ENCODE measurements around the gene KRTAP3-1. TPM values are rescaled to one million over a fixed set of nuclear protein-coding genes. Genes with fewer than 3 reads are reported as not detected.

KRTAP3-1 gene
- polyA plus RNA-seq, 1 experiment = not detected

DNA sequence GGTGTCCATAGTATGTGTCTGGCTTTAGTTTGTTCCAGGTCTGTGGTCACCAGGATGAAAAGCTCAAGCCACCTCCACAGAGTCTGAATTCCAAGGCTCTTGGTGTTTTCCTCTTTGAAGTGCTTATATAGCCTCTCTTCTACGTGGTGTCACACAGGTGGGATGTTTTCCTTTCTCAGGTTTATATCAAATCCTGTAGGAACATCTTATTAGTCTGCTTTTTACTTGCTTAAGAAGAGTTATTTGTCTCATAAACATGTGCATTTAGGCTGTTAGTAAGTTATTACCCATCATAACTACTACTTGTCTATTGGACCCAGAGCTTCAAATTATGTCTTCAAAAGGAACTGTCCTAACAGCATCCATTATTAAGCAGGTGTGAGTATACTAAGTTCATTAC lies 42.1 kb downstream of the KRTAP3-1 start, which contains the start of gene KRT39:
TSS of gene KRT39 (minus strand) at position 101 of the 400 bp plus-strand sequence. CDS start at position 9, 92 bp downstream.
- no peak within 1 kb of the TSS for H3K4me3 ChIP-seq (ENCODE audit: low read depth, low read length)
- H3K27me3 ChIP-seq (ENCODE audit: control insufficient read depth, insufficient read depth, low read length) = no peaks in the 10 kb centered on the region
- TF ChIP-seq, protein P1, sequence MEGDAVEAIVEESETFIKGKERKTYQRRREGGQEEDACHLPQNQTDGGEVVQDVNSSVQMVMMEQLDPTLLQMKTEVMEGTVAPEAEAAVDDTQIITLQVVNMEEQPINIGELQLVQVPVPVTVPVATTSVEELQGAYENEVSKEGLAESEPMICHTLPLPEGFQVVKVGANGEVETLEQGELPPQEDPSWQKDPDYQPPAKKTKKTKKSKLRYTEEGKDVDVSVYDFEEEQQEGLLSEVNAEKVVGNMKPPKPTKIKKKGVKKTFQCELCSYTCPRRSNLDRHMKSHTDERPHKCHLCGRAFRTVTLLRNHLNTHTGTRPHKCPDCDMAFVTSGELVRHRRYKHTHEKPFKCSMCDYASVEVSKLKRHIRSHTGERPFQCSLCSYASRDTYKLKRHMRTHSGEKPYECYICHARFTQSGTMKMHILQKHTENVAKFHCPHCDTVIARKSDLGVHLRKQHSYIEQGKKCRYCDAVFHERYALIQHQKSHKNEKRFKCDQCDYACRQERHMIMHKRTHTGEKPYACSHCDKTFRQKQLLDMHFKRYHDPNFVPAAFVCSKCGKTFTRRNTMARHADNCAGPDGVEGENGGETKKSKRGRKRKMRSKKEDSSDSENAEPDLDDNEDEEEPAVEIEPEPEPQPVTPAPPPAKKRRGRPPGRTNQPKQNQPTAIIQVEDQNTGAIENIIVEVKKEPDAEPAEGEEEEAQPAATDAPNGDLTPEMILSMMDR (IDR thresholded peaks at IDR 0.05; ENCODE audit: insufficient read depth, low read depth, low read length) = no peak
- no peak for DNase-seq (ENCODE audit: low read depth)
- POLR2A ChIA-PET = no interaction called here
- CTCF ChIA-PET = interaction anchor here (1.1 to 1.2 kb wide), 2 partner anchors 12 to 15 kb away, joined by 3 to 4 read pairs; no protein-coding TSS in a partner anchor
- no peaks in the 10 kb centered on the region for H3K36me3 ChIP-seq (ENCODE audit: control insufficient read depth, insufficient read depth, low read length)

DNA sequence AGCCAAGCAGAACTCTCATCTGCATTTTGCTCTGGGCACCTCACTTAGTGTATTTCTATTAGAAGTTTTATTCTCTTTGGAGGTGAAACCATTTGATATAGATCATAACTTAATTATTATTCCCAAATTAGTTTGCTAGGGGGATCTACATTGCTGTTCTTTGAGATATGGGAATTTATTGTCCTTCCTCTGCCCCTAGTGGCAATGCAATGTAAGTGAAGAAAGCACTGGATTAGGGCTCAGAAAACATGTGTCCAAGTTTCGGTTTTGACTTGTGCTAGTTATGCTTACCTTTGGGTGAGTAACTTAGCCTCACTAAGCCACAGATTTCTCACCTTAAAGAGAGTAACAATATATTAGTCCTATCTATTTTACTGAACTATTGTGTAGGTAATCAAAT lies 45.1 kb downstream of the KRTAP3-1 start:
- Histone ChIP-seq H3K36me3 (ENCODE audit: control insufficient read depth, insufficient read depth, low read length) (no peaks in the 10 kb centered on the region), H3K4me3 (ENCODE audit: low read depth, low read length) (no peak overlapping the region), H3K27me3 (ENCODE audit: control insufficient read depth, insufficient read depth, low read length) (no peaks in the 10 kb centered on the region)
- ChIA-PET POLR2A (no interaction called here), CTCF (no interaction called here)
- no peak for DNase-seq (ENCODE audit: low read depth)
- TF ChIP-seq, protein P1 (IDR thresholded peaks at IDR 0.05; ENCODE audit: insufficient read depth, low read depth, low read length) = peak; percentile 52

DNA sequence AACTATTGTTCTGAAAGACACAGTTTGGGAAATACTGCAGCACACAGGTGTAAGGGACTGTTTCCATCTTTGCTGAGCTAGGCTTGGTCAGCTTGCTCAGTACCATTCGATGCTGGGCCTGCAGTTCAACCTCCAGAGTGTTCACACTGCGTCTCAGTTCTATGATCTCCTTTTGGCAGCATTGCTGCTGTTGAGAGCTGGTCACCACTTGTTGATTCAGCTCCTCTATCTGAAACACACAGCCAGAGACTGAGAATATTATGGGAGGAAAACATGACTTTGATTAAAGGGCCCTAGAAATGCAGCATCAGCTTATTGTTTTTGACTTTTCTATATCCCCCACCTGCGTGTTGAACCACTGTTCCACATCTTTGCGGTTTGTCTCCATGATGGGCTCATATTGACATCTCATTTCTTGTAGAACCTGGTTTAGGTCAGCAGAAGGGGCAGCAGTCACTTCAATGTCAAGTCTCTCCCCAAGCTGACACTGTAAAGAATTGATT lies 46.8 kb downstream of the KRTAP3-1 start:
- Histone ChIP-seq H3K36me3 (ENCODE audit: control insufficient read depth, insufficient read depth, low read length) (no peaks in the 10 kb centered on the region), H3K27me3 (ENCODE audit: control insufficient read depth, insufficient read depth, low read length) (no peaks in the 10 kb centered on the region), H3K4me3 (ENCODE audit: low read depth, low read length) (no peak overlapping the region)
- TF ChIP-seq, protein P1 (IDR thresholded peaks at IDR 0.05; ENCODE audit: insufficient read depth, low read depth, low read length) = no peak
- ChIA-PET CTCF (interaction anchor here (0.6 to 1.3 kb wide), 6 partner anchors 8 to 63 kb away, joined by 3 to 6 read pairs (median 3); no protein-coding TSS in a partner anchor), POLR2A (interaction anchor here (0.6 kb wide), 1 partner anchor 148 kb away, joined by 3 read pairs; no protein-coding TSS in a partner anchor)
- DNase-seq (ENCODE audit: low read depth) = no peak

DNA sequence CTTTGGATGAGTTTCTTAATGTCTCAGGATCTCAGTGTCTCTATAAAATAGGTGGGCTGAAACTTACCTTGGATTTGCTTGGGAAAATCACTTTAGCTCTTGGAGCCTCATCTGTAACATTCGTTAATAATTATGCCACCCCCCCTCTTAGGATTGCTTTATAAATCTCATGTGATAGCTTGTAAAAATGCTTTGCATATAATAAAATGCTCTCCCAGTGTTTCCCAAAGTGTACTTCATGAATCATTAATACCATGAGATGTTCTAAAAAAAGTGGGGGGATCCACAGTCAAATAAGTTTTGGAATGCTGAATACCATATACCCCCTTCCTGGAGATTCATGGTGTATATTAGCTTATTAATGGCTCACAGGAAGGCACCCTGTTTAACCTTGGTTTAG lies 47.3 kb downstream of the KRTAP3-1 start:
- TF ChIP-seq, protein P1 (IDR thresholded peaks at IDR 0.05; ENCODE audit: insufficient read depth, low read depth, low read length) = no peak
- CTCF ChIA-PET = interaction anchor here (1.0 to 1.3 kb wide), 5 partner anchors 9 to 64 kb away, joined by 3 to 6 read pairs (median 3); no protein-coding TSS in a partner anchor

DNA sequence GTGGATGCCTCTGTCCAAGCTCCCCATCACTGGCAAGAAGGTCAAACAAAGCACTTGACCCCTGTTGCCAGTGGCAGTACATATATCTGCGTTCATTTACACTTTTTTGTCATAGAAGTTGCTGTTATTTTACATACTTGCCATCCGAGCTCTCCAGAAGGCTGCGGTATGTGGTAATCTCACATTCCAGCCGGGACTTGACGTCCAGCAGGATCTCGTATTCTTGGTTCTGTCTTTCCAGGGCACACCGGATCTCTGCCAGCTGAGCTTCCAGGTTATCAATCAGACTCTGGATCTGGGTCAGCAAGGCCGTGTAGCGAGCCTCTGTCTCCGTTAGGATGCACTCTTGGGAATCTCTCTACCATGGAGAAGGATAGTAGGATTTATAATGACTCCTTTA lies 48.8 kb downstream of the KRTAP3-1 start:
- H3K36me3 ChIP-seq (ENCODE audit: control insufficient read depth, insufficient read depth, low read length) = no peaks in the 10 kb centered on the region
- CTCF ChIA-PET = interaction anchor here (0.9 kb wide), 1 partner anchor 703 kb away, joined by 3 read pairs; no protein-coding TSS in a partner anchor

More for the DNA sequence above, 47.3 kb downstream of the KRTAP3-1 start:
- peak; percentile 61 for DNase-seq (ENCODE audit: low read depth)
- Histone ChIP-seq H3K4me3 (ENCODE audit: low read depth, low read length) (no peak overlapping the region), H3K36me3 (ENCODE audit: control insufficient read depth, insufficient read depth, low read length) (no peaks in the 10 kb centered on the region), H3K27me3 (ENCODE audit: control insufficient read depth, insufficient read depth, low read length) (no peaks in the 10 kb centered on the region)
- POLR2A ChIA-PET = interaction anchor here (0.6 kb wide), 1 partner anchor 149 kb away, joined by 3 read pairs; no protein-coding TSS in a partner anchor

More for the DNA sequence above, 48.8 kb downstream of the KRTAP3-1 start:
- Histone ChIP-seq H3K4me3 (ENCODE audit: low read depth, low read length) (no peak overlapping the region), H3K27me3 (ENCODE audit: control insufficient read depth, insufficient read depth, low read length) (no peaks in the 10 kb centered on the region)
- TF ChIP-seq, protein P1 (IDR thresholded peaks at IDR 0.05; ENCODE audit: insufficient read depth, low read depth, low read length) = no peak
- DNase-seq (ENCODE audit: low read depth) = no peak
- POLR2A ChIA-PET = no interaction called here

Small RNAs within 50 kb of the gene (small RNA-seq; reads per million reads assigned to genes)
- gene KRTAP3-4P (ENCODE audit: insufficient read length, low read depth, low replicate concordance) = not detected

Other genes with a start within 250 kb of the KRTAP3-1 start
- not detected in 2 replicates for gene KRT26, start 236.9 kb downstream of the KRTAP3-1 start, polyA plus RNA-seq (2011; rRNA removed)
- not detected in 2 replicates for gene KRT27, start 226.6 kb downstream of the KRTAP3-1 start, polyA plus RNA-seq (2011; rRNA removed)
- gene KRT28, start 209.2 kb downstream of the KRTAP3-1 start, polyA plus RNA-seq (2011; rRNA removed) = not detected in 2 replicates
- 6.4 and 16.1 TPM in 2 replicates for gene KRT10, start 186.5 kb downstream of the KRTAP3-1 start, polyA plus RNA-seq (2011; rRNA removed)
- not detected in 2 replicates for gene KRT12, start 141.9 kb downstream of the KRTAP3-1 start, polyA plus RNA-seq (2011; rRNA removed)
- not detected in 2 replicates for gene KRT20, start 123.9 kb downstream of the KRTAP3-1 start, polyA plus RNA-seq (2011; rRNA removed)
- 0.09 and 0.11 TPM in 2 replicates for gene KRT23, start 71.5 kb downstream of the KRTAP3-1 start, polyA plus RNA-seq (2011; rRNA removed)
- gene KRT39, start 42.2 kb downstream of the KRTAP3-1 start, polyA plus RNA-seq (2011; rRNA removed) = not detected in 2 replicates
- gene KRT40, start 24.8 kb downstream of the KRTAP3-1 start, polyA plus RNA-seq (2011; rRNA removed) = not detected in 2 replicates
- gene KRTAP3-3, start 15.0 kb downstream of the KRTAP3-1 start, polyA plus RNA-seq (2011; rRNA removed) = not detected in 2 replicates
- not detected in 2 replicates for gene KRTAP3-2, start 9.2 kb downstream of the KRTAP3-1 start, polyA plus RNA-seq (2011; rRNA removed)
- gene KRTAP1-5, start 18.1 kb upstream of the KRTAP3-1 start, polyA plus RNA-seq (2011; rRNA removed) = 62.3 and 65.1 TPM in 2 replicates
- not detected in 2 replicates for gene KRTAP1-4, start 21.1 kb upstream of the KRTAP3-1 start, polyA plus RNA-seq (2011; rRNA removed)
- not detected in 2 replicates for gene KRTAP1-3, start 25.7 kb upstream of the KRTAP3-1 start, polyA plus RNA-seq (2011; rRNA removed)
- gene KRTAP1-1, start 32.3 kb upstream of the KRTAP3-1 start, polyA plus RNA-seq (2011; rRNA removed) = 0.32 TPM in 1 of 2 replicates, not detected in the other
- gene KRTAP2-1, start 38.2 kb upstream of the KRTAP3-1 start, polyA plus RNA-seq (2011; rRNA removed) = not detected in 2 replicates
- 0.16 TPM in 1 of 2 replicates, not detected in the other for gene KRTAP2-2, start 46.1 kb upstream of the KRTAP3-1 start, polyA plus RNA-seq (2011; rRNA removed)
- gene KRTAP2-3, start 51.0 kb upstream of the KRTAP3-1 start, polyA plus RNA-seq (2011; rRNA removed) = 1.3 and 1.4 TPM in 2 replicates
- gene KRTAP2-4, start 56.8 kb upstream of the KRTAP3-1 start, polyA plus RNA-seq (2011; rRNA removed) = not detected in 2 replicates
- gene KRTAP4-7, start 75.0 kb upstream of the KRTAP3-1 start, polyA plus RNA-seq (2011; rRNA removed) = not detected in 2 replicates
- gene KRTAP4-8, start 89.0 kb upstream of the KRTAP3-1 start, polyA plus RNA-seq (2011; rRNA removed) = not detected in 2 replicates
- not detected in 2 replicates for gene KRTAP4-16, start 93.1 kb upstream of the KRTAP3-1 start, polyA plus RNA-seq (2011; rRNA removed)
- gene KRTAP4-9, start 96.3 kb upstream of the KRTAP3-1 start, polyA plus RNA-seq (2011; rRNA removed) = not detected in 2 replicates
- not detected in 2 replicates for gene KRTAP4-11, start 109.2 kb upstream of the KRTAP3-1 start, polyA plus RNA-seq (2011; rRNA removed)
- gene KRTAP4-12, start 115.1 kb upstream of the KRTAP3-1 start, polyA plus RNA-seq (2011; rRNA removed) = 0.11 TPM in 1 of 2 replicates, not detected in the other
- gene KRTAP4-6, start 131.4 kb upstream of the KRTAP3-1 start, polyA plus RNA-seq (2011; rRNA removed) = not detected in 2 replicates
- not detected in 2 replicates for gene KRTAP4-5, start 140.7 kb upstream of the KRTAP3-1 start, polyA plus RNA-seq (2011; rRNA removed)
- not detected in 2 replicates for gene KRTAP4-4, start 151.6 kb upstream of the KRTAP3-1 start, polyA plus RNA-seq (2011; rRNA removed)
- not detected in 2 replicates for gene KRTAP4-3, start 159.1 kb upstream of the KRTAP3-1 start, polyA plus RNA-seq (2011; rRNA removed)
- not detected in 2 replicates for gene KRTAP4-2, start 169.1 kb upstream of the KRTAP3-1 start, polyA plus RNA-seq (2011; rRNA removed)
- 0.12 TPM in 1 of 2 replicates, not detected in the other for gene KRTAP4-1, start 175.8 kb upstream of the KRTAP3-1 start, polyA plus RNA-seq (2011; rRNA removed)
- not detected in 2 replicates for gene KRTAP9-1, start 180.8 kb upstream of the KRTAP3-1 start, polyA plus RNA-seq (2011; rRNA removed)
- gene KRTAP9-2, start 217.5 kb upstream of the KRTAP3-1 start, polyA plus RNA-seq (2011; rRNA removed) = not detected in 2 replicates
- gene KRTAP9-3, start 223.3 kb upstream of the KRTAP3-1 start, polyA plus RNA-seq (2011; rRNA removed) = not detected in 2 replicates
- gene KRTAP9-8, start 228.9 kb upstream of the KRTAP3-1 start, polyA plus RNA-seq (2011; rRNA removed) = not detected in 2 replicates
- not detected in 2 replicates for gene KRTAP9-4, start 240.6 kb upstream of the KRTAP3-1 start, polyA plus RNA-seq (2011; rRNA removed)
- gene KRTAP9-9, start 246.3 kb upstream of the KRTAP3-1 start, polyA plus RNA-seq (2011; rRNA removed) = not detected in 2 replicates